ENCODE data around the gene TNFAIP2.
A peak's percentile ranks its signal among the peaks of the same experiment; 100 is the strongest.
"Not testable (repeated sequence)": the region's sequence is repeated elsewhere in the genome, so short reads cannot be mapped to it uniquely, and the experiment has no call there.

TNFAIP2 gene

DNA sequence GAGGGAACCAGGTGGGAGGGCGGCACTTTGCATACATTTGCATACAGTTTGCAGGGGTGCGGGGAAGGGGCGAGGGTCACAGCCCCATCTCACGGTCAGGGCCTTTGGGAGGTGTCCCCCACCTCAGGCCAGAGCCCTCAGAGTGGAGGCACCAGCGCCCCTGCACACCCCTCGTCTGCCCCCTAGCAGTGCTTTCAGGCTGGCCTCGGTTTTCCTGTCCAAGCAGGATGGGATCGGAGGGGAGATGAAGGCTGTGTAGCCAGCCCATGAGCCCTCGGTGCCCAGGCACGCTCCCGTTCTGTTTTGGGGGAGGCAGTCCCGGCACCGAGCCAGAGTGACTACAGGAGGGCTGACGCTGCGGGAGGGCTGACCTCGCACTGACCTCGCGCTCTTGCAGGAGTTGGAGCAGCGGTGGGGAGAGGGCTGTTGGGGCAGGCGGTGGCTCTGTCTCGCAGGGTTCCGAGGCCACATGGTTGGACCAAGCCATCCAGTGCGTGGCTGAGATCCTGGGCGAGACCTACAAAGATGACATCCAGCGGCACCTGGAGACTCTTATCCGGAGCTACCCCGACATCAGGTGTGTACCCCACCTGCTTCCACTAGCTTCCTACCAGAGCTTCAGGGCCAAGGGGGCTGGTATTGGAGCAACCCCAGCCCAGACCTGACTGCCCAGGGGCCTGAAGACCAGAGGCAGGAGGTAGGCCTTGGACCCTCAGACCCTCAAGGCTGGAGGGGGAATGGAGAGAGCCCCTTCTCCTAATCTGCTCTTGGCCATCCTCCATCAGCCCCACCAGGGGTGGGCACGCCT lies 15.1 kb upstream of the TNFAIP2 start:
- DNase-seq = no peak

DNA sequence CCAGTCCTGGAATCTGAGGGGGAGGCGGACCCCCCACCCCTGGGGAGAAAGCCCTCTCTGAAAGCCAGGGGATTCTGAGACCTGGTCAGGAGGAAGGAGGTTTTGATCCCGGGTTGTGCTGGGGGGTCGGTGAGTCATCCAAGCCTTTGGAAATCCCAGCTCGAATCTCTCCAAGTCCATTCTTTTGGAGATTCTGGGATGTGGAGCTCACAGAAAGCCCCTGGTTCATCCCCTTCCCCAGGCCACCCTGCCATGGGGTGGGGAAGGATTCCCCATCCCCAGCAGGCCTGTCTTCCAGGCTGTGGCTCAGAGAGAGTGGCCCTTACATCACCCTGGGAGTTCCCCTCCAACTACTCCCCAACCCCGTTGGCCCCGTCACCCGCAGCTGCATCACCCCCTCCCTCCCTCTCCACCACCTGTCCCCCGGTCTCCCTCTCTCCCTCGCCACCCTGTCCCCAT lies 14.5 kb upstream of the TNFAIP2 start:
- DNase-seq = peak; percentile 34

DNA sequence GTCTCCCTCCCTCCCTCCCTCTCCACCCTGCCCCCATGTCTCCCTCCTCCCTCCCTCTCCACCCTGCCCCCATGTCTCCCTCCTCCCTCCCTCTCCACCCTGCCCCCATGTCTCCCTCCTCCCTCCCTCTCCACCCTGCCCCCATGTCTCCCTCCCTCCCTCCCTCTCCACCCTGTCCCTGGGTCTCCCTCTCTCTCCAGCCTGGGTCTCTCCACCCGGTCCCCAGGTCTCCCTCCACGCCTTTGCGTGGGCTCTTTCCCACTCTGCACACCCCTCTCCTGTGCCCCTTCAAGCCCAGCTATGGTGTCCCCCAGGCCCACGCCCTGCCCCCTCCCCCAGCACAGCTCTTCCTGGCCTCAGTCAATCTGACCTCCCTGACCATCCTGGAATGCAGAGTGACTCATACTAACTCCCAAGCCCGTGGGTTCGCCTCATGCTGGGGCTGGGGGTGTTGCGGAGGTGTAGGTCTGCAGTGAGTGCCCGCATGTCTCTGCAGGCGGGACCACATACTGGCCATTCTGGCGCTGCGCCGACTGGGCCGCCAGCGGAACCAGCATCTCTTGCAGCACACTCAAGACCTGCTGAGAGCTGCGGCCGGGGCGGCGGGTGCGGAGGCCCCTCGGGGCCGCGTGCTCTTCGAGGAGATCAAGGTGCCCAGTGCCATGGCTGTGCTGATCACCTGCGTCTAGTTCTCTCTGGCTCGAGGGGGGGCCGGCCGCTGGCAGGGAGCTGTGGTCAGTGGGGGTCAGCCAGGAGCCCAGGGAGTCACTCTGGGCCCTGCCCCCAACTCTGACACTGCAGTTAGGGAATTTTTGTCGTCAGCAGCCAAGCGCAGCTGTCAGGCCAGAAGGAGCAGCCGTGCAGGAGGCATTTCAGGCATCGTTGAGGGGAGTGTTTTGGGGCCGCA lies 13.5 kb upstream of the TNFAIP2 start:
- DNase-seq = no peak

DNA sequence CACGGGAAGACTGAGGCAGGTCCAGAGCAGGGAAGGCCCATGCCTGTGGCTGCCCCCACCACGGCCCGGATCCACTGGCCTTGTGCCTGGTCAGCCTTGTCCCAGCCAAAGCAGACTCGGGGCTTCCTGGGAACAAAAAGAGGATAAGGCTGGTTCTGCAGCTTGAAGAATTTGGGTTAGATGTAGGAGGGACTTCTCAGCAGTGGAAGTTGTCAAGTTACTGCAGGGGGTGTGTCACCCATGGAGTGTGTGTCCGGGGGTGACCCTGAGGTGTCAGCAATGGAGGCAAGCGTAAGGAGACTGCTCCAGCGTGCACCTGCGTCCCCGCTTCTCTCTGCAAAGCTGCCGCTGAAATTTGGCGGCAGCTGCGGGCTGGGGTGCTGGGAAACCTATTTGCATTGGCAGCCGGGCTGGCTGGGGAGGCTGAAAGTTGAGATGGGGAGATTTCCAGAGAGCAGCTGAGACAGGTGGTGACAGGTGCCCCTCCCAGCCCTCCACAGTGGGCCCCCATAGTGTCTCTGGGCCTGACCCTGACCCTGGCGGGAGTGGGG lies 12.5 kb upstream of the TNFAIP2 start:
- DNase-seq = peak; percentile 38

DNA sequence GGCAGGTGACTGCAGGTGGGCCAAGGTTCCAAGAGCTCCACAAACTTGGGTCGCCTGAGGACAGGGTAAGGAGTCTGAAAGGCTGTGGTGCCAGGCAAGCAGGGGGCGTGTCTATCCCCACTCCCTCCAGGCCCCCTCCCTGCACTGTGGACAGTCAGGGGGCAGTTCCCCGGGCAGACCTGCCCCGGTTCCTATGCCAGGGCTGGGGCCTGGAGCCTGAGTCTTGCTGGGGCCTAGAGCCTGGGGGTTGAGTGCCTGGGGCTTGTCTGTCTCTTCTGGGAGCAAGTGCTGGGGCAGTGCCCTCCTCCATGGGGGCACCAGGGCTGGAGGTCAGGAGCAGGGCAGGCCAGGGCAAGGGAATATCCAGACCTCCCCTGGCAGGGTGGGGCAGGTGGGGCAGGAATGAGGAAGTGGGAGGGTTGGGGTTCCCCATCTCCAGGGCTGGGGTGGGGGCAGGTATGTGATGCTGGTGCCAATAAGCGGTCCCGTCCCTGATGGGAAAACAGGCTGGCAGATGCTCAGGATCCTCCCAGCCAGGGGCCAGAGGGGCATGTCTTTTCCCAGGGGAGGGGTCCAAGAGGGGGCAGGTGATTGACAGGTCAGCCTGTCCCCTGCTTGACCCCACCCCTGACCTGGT lies 11.9 kb upstream of the TNFAIP2 start:
- no peak for DNase-seq

DNA sequence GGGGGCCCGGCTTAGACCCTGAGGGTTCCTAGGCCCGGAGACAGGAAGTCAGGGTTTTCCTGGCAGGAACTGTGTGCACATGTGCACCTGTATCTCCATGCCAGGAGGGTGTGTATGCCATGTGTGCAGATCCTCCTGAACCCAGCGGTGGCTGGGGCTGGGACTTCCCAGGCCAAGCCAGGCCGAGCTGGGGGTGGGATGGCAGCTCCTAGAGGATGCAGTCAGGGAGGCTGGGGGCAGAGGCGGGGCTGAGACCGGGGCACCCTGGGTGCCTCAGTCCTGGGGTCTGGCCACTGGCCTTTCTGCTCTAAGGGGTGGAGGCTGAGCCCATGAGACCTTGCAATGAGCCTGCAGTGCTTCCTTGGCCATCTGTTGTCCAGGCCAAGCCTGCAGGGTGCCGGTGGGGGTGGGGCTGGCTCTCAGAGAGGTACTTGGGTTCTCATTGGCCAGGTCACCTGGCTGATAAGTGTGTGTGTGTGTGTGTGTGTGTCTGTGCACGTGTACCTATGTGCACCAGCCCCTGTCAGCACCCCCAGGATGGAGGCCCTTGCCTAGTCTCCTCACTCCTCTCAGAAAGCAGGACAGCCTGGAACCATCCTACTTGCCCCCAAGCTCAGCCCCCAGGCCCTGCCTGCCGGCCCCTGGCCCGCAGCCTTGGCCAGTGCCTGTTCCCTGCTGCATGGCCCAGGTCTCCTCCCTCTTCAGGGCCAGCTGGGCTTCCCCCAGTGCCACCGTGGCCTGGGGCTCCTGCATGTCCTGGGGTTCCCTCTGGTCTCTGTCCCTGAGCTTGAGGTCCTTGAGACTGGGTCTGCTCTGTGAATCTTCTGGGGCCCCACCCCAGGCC lies 10.6 kb upstream of the TNFAIP2 start:
- no peak for DNase-seq

DNA sequence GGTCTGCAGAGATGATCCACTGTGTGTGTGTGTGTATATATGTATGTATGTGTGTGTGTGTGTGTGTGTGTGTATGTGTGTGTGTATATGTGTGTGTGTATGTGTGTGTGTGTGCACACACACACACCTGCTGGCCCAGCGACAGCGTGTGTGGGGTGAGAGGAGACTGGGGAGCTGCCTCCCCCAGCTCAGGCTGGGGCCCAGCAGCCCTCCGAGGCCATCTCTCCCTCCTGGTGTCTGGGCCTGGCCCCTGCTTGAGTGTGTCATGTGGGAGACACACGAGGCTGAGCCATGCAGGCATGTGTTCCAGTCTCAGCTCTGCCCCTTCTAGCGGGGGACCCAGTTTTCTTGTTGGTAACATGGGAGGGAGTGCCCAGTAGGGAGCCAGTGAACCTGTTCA lies 10.0 kb upstream of the TNFAIP2 start:
- no peak for DNase-seq

DNA sequence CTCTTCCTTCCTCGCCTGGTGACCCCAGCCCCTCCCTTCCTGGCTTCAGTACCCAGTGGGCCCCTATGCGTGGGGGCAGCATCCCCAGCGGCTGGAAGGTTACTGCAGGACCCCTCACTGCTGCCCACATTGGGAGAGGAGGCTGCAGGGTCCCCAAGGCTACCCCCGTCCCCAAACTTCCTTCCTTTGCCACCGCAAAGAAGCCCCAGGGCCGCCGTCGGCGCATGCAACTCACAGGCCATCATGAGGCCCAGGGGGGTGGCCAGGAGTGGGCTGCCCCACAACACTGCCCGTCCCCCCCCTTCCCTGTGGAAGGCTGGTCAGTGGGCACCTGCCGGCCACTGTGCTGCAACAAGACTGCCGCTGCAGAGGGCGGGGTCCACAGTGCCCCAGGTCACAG lies 9.5 kb upstream of the TNFAIP2 start:
- no peak for DNase-seq

DNA sequence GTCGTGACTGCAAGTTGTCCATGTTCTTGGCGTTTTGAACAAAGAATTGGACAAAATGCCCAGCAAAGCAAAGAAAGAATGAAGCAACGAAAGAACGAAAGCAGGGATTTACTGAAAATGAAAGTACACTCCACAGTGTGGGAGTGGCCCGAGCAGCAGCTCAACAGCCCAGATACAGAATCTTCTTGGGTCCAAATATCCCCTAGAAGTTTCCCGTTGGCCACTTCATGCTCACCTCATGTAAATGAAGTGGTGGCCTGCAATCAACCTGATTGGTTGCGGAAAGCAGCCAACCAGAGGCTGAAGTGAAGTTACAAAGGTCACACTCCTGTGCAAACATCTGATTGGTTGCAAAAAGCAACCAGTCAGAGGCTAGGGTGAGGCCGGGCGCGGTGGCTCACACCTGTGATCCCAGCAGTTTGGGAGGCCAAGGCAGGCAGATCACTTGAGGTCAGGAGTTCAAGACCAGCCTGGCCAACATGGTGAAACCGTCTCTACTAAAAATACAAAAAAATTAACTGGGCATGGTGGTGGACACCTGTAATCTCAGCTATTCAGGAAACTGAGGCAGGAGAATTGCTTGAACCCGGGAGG lies 8.1 kb upstream of the TNFAIP2 start:
- DNase-seq = not testable (repeated sequence)

DNA sequence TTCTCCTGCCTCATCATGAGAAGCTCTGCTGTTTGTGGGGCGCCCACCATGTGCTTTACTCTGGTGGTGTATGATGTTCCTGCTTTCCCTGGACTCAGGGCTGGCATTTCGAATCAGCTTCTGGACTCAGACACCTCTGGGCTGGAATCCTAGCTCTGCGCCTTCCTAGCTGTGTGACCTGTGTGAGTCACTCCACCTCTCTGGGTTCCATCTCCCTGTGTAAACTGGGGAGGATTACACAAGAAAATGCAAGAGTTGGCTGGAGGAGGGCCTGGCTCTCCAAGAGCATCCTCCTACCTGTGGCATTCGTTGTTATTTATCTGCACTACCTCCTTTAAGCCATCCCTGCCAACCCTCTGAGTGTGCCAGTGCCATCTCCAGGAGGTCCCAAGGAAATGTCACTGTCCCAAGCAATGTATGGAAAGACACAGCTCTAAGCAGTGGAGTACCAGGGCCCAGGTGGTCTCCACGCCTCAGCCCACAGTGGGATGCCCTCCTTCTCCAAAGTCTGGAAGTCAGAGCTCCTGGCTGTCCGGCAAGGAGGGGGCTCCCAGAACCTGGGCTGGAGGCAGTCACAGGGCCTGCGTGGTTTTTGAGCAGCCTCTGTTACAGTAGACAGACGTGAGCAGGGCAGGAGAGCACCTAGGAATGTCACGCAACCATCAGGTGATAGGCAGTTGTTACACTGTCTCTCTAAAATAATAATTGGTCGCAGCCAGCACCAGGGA lies 7.3 kb upstream of the TNFAIP2 start:
- DNase-seq = no peak

DNA sequence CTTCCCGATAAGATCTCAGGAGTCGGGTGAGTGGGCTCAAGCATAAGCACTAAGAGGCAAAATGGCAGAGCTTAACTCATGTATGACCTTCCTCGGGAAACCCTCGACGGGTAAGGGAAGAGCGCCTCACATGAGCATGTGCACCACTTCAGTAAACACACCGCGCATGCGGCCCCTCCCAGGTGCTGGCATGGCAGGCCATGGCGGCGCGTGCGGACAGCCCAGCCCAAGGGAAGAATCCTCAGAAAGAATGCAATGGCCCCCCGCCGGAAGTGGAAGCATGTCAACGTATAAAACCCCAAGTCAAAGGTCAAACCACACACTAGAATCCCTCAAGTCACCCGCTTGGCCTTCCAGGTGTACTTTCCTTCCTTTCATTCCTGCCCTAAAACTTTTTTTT lies 6.6 kb upstream of the TNFAIP2 start:
- DNase-seq = no peak

DNA sequence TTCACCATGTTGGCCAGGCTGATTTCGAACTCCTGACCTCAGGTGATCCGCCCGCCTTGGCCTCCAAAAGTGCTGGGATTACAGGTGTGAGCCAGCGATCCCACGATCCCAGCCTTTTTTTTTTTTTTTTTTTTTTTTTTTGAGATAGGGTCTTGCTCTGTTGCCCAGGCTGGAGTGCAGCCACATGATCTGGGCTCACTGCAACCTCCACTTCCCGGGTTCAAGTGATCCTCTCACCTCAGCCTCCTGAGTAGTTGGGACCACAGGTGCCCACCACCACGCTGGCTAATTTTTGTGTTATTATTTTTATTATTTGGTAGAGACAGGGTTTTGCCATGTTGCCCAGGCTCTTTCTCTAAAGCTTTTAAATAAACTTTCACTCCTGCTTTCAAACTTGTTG lies 5.8 kb upstream of the TNFAIP2 start:
- DNase-seq = not testable (repeated sequence)

DNA sequence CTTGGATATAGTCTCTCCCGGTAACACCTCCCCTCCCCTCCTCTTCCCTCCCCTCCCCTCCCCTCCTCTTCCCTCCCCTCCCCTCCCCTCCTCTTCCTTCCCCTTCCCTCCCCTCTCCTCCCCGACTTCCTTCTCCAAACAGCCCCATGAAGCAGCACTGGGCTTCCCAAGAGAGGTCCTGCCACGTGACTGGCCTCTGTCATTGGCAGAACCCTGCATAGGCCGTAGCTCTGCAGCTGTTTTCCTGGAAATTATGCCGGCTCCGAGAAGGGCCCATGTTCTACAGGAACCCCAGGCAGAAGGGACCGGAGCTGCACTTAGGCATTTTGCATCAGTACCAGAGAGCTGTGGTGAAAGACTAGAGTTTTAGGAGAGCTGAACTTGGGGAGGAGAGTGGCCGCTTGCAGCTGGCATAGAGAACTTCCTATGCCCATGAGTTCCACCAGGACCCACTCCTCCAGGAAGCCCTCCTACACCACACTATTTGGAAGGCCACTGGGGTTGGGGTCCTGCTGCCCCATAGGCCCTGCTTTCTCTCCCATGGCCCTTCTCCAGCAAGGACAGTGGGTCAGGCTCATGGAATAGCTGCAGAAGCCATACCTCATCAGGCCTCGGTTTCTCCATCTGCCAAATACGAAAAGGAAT lies 5.1 kb upstream of the TNFAIP2 start:
- DNase-seq = peak; percentile 17

DNA sequence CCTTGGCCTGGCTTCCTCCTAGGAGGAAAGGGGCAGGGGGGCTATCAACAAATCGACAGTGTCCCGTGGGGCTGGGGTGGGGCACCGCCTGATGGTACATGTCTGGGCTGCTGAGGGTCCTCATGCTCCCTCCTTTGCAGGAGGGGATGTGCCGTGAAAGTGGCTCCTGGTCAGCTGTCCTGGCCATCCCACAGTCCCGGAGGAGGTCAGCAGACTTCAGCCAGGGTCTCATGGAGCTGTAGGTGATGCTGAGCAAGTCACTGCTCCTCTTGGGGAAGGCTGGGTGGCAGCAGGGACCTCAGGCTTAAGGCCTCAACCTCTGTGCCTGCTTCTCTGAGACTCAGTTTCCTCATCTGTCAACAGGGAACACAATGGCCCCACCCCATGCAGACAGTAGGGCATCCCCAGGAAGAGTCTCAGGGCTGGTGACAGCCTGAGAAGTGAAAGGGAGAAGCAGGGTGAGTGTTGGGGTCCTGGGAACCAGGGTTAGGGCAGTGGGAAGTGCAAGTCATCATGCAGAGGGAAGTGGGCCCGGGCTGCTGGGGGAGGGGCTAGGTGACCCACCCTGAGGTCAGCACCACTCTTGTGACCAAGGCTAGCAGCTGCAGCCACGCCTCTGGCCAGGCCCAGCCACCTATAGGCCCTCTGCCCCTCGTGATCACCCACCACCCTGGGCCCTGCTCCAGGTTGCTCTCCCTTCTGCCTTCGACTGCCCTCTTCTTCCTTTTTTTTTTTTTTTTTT lies 4.4 kb upstream of the TNFAIP2 start:
- DNase-seq = no peak

DNA sequence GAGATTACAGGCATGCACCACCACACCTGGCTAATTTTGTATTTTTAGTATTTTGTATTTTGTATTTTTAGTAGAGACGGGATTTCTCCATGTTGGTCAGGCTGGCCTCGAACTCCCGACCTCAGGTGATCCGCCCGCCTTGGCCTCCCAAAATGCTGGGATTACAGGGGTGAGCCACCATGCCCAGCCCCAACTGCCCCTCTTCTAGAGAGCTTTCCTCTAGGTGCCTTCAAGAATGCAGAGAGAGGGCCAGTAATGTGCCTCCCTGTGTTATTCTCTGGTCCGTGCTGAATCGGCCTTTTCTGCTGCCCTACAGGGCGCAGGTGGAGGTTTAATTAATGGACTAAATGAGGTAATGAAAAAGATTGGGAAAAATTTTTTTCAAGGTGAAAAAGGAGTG lies 3.7 kb upstream of the TNFAIP2 start:
- not testable (repeated sequence) for DNase-seq

DNA sequence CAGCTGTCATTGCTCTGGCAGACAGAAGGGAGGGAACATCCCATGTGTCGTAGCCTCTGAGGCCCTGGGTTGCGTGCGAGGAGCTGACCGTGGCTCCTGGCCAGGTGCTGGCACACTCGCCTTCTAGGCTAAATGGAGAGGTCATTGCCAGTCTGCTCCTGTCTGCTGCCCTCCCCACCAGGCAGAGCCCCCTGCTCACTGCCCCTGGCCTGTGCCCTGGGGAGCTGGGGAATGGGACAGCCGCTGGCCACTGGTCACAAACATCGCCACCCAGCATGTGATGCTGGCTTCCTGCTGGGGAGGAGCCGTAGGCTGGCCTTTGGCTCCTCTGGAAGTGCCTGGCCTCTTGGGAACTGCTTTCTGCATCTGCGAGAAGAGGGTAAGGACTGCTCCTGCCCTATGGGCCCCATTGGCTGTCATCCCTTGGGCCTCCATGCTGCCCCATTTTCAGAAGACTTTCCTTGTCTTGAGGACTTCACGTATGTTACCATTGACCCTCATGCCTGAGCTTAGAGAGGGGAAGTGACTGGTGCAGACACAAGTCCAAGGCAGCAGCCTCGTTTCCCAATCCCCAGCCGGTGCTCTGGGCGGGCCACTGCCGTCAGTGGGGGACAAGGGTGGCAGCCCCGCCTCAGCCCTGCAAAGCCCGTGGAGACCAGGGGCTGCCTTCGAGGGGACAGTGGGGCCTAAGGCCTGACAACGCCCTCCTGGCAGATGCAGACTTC lies 2.0 kb upstream of the TNFAIP2 start:
- no peak for DNase-seq

DNA sequence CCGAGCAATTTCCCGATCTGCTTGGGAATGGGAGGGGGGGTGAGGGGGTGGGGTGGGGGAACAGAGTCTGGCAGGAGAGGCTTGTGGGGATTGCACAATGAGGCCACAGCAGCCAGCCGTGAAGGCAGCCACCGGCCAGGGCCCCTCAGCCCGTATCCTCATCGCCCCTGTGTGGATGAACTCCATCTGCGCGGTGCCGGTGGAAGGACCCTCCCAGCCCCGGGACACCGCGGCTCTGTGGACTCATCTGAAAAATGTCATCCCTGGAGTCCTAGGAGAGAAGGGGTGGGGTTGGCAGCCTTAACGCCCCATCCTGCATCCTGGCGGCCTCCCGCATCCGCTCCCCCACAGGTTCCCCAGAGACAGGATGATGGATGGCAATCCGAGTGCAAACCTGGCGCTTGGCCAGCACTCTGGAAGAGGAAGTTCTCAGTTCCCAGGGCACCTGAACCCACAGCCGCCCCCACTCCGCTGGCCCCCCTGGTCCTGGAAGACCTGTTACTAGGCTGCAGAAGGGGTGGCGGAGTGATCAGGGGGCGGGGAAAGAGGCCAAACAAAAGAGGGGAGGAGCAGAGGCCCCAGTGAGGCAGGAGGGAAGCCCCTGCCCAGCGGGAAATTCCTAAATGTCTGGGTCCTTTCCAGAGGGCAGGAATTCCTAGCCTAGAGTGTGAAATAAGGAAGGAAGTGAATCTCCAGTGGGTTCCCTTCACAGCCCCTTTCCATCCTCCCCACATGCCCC lies 1.2 kb upstream of the TNFAIP2 start:
- DNase-seq = peak; percentile 97

DNA sequence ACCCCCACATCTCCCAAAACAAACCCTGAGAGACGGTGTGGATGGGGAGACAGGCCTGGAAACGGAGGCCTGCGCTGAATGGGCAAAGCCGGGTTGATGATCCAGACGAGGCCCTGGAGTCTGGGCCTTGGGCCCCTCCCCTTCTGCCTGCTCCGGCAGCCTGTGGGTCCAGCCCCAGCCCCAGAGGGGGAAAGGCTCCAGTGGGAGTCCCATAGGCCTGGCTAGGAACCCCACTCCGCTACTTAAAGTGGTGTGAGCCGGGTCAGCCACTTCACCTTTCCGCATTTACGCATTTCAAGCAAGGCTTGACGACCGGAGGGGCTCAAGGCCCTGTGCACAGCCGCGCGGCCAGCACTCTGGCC lies 695 bp upstream of the TNFAIP2 start:
- no peak for DNase-seq

Data from NCI-H1436 (cell line).